Measurements from ENCODE around the gene CUL5.

GRCh38 chr11:107996006-107996776 is 12.5 kb upstream of the CUL5 start:
- TF ChIP-seq TAF1 (IDR thresholded peaks at IDR 0.05; ENCODE audit: low read depth, low read length) (no peak), EP300 (IDR thresholded peaks at IDR 0.05; ENCODE audit: borderline replicate concordance in 1 of 2, low read depth in 2 of 2, low read length in 2 of 2) (no peak), EZH2 (IDR thresholded peaks at IDR 0.05; ENCODE audit: low read depth, low read length, severe bottlenecking) (no peak), NRF1 (IDR thresholded peaks at IDR 0.05; ENCODE audit: low read depth, low read length) (no peak), CTCF (IDR thresholded peaks at IDR 0.05; ENCODE audit: control extremely low read depth in 1 of 3, insufficient read depth in 1 of 3, low read depth in 1 of 3, low read length in 3 of 3) (no peak), POLR2A (IDR thresholded peaks at IDR 0.05; ENCODE audit: control extremely low read depth in 1 of 2, low read depth in 2 of 2, low read length in 2 of 2) (no peak)
